ENCODE results near the gene GXYLT1. TPM values are rescaled to one million over a fixed set of nuclear protein-coding genes. Genes with fewer than 3 reads are reported as not detected.

The GXYLT1 gene
- total RNA-seq, 1 donor from 2014 or later: 18.4 TPM

DNA sequence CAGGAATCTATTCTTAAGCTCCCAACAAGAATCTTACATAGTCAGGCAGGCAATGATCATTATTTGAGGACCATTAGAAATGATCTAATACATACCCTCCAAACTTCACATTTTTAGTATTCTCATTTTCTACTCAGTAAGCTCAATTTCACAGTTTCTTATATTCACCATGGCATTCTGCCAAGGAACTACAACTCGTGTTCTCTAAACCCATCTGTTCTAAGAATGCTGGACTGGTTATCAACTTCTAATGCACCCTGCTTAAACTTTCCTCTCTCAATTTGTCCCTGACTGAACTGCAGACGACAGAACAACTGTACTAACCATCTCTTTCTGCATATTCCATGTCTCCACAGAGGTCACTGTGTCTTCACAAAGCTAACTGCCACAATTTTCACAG, 58.6 kb downstream of the GXYLT1 start:
- TF ChIP-seq, protein P1, sequence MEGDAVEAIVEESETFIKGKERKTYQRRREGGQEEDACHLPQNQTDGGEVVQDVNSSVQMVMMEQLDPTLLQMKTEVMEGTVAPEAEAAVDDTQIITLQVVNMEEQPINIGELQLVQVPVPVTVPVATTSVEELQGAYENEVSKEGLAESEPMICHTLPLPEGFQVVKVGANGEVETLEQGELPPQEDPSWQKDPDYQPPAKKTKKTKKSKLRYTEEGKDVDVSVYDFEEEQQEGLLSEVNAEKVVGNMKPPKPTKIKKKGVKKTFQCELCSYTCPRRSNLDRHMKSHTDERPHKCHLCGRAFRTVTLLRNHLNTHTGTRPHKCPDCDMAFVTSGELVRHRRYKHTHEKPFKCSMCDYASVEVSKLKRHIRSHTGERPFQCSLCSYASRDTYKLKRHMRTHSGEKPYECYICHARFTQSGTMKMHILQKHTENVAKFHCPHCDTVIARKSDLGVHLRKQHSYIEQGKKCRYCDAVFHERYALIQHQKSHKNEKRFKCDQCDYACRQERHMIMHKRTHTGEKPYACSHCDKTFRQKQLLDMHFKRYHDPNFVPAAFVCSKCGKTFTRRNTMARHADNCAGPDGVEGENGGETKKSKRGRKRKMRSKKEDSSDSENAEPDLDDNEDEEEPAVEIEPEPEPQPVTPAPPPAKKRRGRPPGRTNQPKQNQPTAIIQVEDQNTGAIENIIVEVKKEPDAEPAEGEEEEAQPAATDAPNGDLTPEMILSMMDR (conservative IDR thresholded peaks at IDR 0.05): no peak
- no peak overlapping the region for H3K27ac Mint-ChIP-seq (ENCODE audit: unreplicated experiment)
- peaks cover 3% of the 10 kb centered on the region for H3K4me1 Mint-ChIP-seq
- H3K9me3 Mint-ChIP-seq: peaks cover 2% of the 10 kb centered on the region
- no peak for DNase-seq (ENCODE audit: low read depth, low spot score)
- H3K27me3 Mint-ChIP-seq (ENCODE audit: low read depth): no peaks in the 10 kb centered on the region
- H3K36me3 Mint-ChIP-seq (ENCODE audit: low read depth): peaks cover 23% of the 10 kb centered on the region
- H3K4me3 Mint-ChIP-seq: no peak overlapping the region

DNA sequence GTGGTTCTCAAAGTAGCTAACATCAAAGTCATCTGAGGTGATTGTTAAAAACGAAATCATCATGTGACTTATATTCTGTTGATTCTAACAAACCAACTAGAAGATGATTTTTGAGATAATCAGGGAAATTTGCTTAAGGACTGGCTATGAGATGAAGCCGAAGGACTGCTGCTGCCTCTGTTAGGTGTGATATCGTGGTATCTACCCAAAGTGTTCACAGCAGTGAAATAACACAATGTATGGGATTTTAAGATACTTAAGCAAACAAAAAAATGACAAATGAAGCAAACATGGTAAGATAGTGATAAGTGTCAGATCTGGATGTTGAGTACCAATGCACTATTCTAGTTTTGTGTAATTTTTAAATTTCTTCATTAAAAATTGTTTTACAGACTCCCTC, 59.1 kb downstream of the GXYLT1 start:
- peaks cover 23% of the 10 kb centered on the region for H3K36me3 Mint-ChIP-seq (ENCODE audit: low read depth)
- no peak overlapping the region for H3K4me3 Mint-ChIP-seq
- TF ChIP-seq, protein P1 (conservative IDR thresholded peaks at IDR 0.05): no peak
- peaks cover 2% of the 10 kb centered on the region for H3K9me3 Mint-ChIP-seq
- no peak for DNase-seq (ENCODE audit: low read depth, low spot score)
- H3K27me3 Mint-ChIP-seq (ENCODE audit: low read depth): no peaks in the 10 kb centered on the region
- H3K4me1 Mint-ChIP-seq: no peaks in the 10 kb centered on the region
- H3K27ac Mint-ChIP-seq (ENCODE audit: unreplicated experiment): no peak overlapping the region

DNA sequence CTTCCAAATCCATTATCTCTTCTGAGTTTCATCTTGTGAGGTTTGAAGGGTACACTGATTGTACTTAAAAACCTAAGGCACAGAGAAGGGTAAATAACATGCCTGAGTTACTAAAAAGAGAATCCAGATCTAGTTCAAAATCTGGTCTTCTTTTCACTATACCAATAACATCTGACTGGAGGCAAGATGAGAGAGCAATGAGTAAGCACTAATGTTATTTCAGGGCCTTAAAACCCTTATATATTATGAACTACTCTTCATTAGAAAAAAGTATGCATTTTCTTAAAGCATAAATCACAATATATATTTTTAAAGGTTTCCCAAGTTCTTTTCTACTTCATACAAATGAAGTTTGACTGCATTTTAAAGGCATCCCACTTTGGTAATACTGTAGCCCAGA, 60.2 kb downstream of the GXYLT1 start:
- TF ChIP-seq, protein P1 (conservative IDR thresholded peaks at IDR 0.05): no peak
- DNase-seq (ENCODE audit: low read depth, low spot score): no peak
- Mint-ChIP-seq H3K4me3 (no peak overlapping the region), H3K4me1 (no peaks in the 10 kb centered on the region), H3K27ac (ENCODE audit: unreplicated experiment) (no peak overlapping the region), H3K9me3 (peaks cover 2% of the 10 kb centered on the region), H3K36me3 (ENCODE audit: low read depth) (peaks cover 25% of the 10 kb centered on the region), H3K27me3 (ENCODE audit: low read depth) (no peaks in the 10 kb centered on the region)

DNA sequence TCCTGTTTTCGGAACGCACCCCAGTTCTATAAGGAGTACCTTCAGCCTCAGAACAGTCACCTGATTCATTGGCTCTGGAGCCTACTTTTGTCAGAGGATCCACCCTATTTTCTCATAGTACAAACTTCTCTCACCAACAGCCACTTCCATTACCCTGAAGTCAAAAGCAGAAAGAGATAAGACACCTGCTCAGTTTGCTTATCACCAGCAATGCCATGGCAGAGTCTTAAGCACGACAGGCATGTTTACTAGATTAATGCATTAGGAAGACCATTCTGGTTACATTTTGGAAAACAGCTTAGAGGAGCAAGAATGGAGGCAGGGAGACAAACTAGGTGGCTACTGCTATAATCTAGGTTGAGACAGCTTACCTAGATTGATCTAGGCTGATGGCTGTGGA, 67.7 kb downstream of the GXYLT1 start:
- no peaks in the 10 kb centered on the region for H3K27me3 Mint-ChIP-seq (ENCODE audit: low read depth)
- H3K27ac Mint-ChIP-seq (ENCODE audit: unreplicated experiment): no peak overlapping the region
- no peaks in the 10 kb centered on the region for H3K4me1 Mint-ChIP-seq
- TF ChIP-seq, protein P1 (conservative IDR thresholded peaks at IDR 0.05): no peak
- no peak overlapping the region for H3K4me3 Mint-ChIP-seq
- peaks cover 32% of the 10 kb centered on the region for H3K36me3 Mint-ChIP-seq (ENCODE audit: low read depth)
- H3K9me3 Mint-ChIP-seq: peaks cover 16% of the 10 kb centered on the region
- DNase-seq (ENCODE audit: low read depth, low spot score): no peak

DNA sequence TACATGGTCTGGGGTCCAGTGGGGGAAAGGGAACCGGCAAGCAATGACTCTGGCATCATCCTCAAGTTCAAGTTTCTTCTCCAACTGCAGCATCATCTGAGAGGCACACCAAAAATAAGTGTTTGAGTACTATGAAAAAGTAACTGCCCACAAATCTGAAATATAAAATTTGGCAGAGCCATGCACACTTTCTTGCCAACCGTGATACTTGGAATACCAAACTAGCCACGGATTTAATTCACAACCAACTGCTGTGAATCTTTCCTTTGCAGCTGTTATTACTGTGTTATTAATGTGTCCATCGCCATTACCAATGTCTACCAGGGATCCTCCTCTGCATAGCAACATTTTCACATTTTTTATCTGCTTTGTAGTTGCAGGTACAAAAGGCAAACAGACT, 74.6 kb downstream of the GXYLT1 start:
- TF ChIP-seq, protein P1 (conservative IDR thresholded peaks at IDR 0.05): no peak
- Mint-ChIP-seq H3K27ac (ENCODE audit: unreplicated experiment) (no peak overlapping the region), H3K4me1 (no peaks in the 10 kb centered on the region), H3K9me3 (peaks cover 22% of the 10 kb centered on the region), H3K27me3 (ENCODE audit: low read depth) (no peaks in the 10 kb centered on the region), H3K36me3 (ENCODE audit: low read depth) (peaks cover 35% of the 10 kb centered on the region), H3K4me3 (no peak overlapping the region)
- DNase-seq (ENCODE audit: low read depth, low spot score): no peak

DNA sequence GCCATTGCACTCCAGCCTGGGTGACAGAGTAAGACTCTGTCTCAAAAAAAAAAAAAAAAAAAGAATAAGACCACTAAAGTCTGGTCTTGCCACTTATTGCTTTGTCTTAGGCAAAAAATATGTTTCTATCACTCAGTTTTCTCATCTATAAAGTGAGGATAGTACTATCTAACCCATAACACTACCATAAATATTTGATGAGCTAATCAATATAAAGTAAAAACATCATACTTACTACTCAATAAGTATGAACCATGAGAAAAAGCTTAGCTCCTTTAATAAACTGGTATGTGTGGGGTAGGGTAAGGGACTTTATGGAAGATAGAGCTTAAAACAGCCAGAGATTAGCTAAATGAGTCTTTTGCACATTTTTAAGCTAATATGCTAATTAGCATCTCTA, 85.5 kb downstream of the GXYLT1 start:
- Mint-ChIP-seq H3K36me3 (ENCODE audit: low read depth) (peaks cover 26% of the 10 kb centered on the region), H3K27ac (ENCODE audit: unreplicated experiment) (no peak overlapping the region), H3K27me3 (ENCODE audit: low read depth) (no peaks in the 10 kb centered on the region), H3K4me1 (no peaks in the 10 kb centered on the region), H3K9me3 (peaks cover 3% of the 10 kb centered on the region), H3K4me3 (no peak overlapping the region)
- TF ChIP-seq, protein P1 (conservative IDR thresholded peaks at IDR 0.05): no peak
- DNase-seq (ENCODE audit: low read depth, low spot score): no peak

Data from neural crest cell (in vitro differentiated cells).